Kidney (tissue), 14 donors: ENCODE data around the gene BOD1. TPM values are rescaled to one million over a fixed set of nuclear protein-coding genes. Genes with fewer than 3 reads are reported as not detected.

Source experiments
- DNase-seq, 5 donors: peaks; one replicate each; pipeline ENCODE4 v3.0.0-alpha.2; 2013 to 2020
- FAIRE-seq: peaks from 2 replicates; lab custom pipeline; 2012; peaks lifted over from hg19 to GRCh38; lab: Jason Lieb, UNC
- H3K27ac ChIP-seq, 2 donors: one replicate each; pipeline ENCODE4 v1.7.0; 2013; ENCODE audit warnings: low read depth in 2 of 2, low read length in 2 of 2, inconsistent platforms in 1 of 2
- H3K27me3 ChIP-seq: one replicate; pipeline ENCODE4 v1.7.1; 2013; ENCODE audit warnings: low read length, inconsistent platforms; ENCODE audit not compliant: control insufficient read depth, insufficient read depth
- H3K36me3 ChIP-seq, 3 donors: one replicate each; pipeline versions ENCODE4 v1.7.0 to v1.7.1; 2013; ENCODE audit warnings: low read length in 3 of 3, control low read depth in 1 of 3, inconsistent platforms in 1 of 3; ENCODE audit not compliant: insufficient read depth in 3 of 3, control insufficient read depth in 2 of 3
- H3K4me1 ChIP-seq, 3 donors: one replicate each; pipeline versions ENCODE4 v1.7.0 to v1.7.1; 2013; ENCODE audit warnings: low read length in 3 of 3, inconsistent platforms in 1 of 3, low read depth in 1 of 3; ENCODE audit not compliant: control insufficient read depth in 2 of 3, insufficient read depth in 2 of 3
- H3K4me3 ChIP-seq, 3 donors: one replicate each; pipeline versions ENCODE4 v1.7.0 to v1.8.1; 2013; ENCODE audit warnings: low read length in 3 of 3, control low read depth in 1 of 3, inconsistent platforms in 1 of 3
- H3K9ac ChIP-seq, 3 donors: one replicate each; pipeline versions ENCODE4 v1.7.0 to v1.7.1; 2013; ENCODE audit warnings: low read length in 3 of 3, control low read depth in 1 of 3, inconsistent platforms in 1 of 3
- H3K9me3 ChIP-seq, 3 donors: one replicate each; pipeline versions ENCODE4 v1.7.0 to v1.7.1; 2013; ENCODE audit warnings: low read length in 3 of 3, control low read depth in 1 of 3, inconsistent platforms in 1 of 3; ENCODE audit not compliant: control insufficient read depth in 2 of 3, insufficient read depth in 1 of 3
- intact Hi-C: fragments of 100-400 bp; cut with DNase I; formaldehyde crosslinking; loops from one replicate; pipeline ENCODE4 v1.11.1; 2022
- polyA plus RNA-seq: library from polyadenylated mRNA; stranded (reverse); fragments of 350-450 nt; fragmentation: Illumina TruSeq; extraction: RNeasy Lipid Tissue Mini Kit (QIAGEN cat#74804); gene quantifications from one replicate; pipeline ENCODE4 v1.2.3, GENCODE V29; 2014; ENCODE audit warnings: low read depth, low replicate concordance; ENCODE audit not compliant: insufficient read depth
- total RNA-seq: library from RNA; stranded (reverse); fragmentation: NEBNext Ultra II Directional; extraction: Animal tissue kit (Norgen Biotek cat#: 25700); gene quantifications from one replicate; pipeline ENCODE4 v1.2.1, GENCODE V29; 2021
- TF ChIP-seq, protein P1 (sequence below): IDR thresholded peaks from 3 replicates; pipeline ENCODE4 v1.5.1; 2012; ENCODE audit warnings: mild to moderate bottlenecking, moderate library complexity, borderline replicate concordance; ENCODE audit not compliant: insufficient read depth; ENCODE audit errors: extremely low read depth
- donor health status: control.
- donor health status: control.
- donor health status: control.
- donor health status: control.
- donor health status: control.
- donor health status: DM: yes; HTN: yes; CAD: no.
- donor health status: Normal renal cell carcinoma (clear cell type).

The BOD1 gene
- total and polyA plus RNA-seq, 2 donors from 2014 or later, result 32.5 to 43.6 TPM

- intact Hi-C loops, result no loop called here
- FAIRE-seq (no peak), DNase-seq (no peak)
- H3K4me1 ChIP-seq, result no peaks in the 10 kb centered on the region
- no peaks in the 10 kb centered on the region for H3K27me3 ChIP-seq
- H3K36me3 ChIP-seq, result no peaks in the 10 kb centered on the region
- H3K27ac ChIP-seq, result no peak overlapping the region
- no peak overlapping the region for H3K4me3 ChIP-seq
- no peak overlapping the region for H3K9ac ChIP-seq
- TF ChIP-seq, protein P1, sequence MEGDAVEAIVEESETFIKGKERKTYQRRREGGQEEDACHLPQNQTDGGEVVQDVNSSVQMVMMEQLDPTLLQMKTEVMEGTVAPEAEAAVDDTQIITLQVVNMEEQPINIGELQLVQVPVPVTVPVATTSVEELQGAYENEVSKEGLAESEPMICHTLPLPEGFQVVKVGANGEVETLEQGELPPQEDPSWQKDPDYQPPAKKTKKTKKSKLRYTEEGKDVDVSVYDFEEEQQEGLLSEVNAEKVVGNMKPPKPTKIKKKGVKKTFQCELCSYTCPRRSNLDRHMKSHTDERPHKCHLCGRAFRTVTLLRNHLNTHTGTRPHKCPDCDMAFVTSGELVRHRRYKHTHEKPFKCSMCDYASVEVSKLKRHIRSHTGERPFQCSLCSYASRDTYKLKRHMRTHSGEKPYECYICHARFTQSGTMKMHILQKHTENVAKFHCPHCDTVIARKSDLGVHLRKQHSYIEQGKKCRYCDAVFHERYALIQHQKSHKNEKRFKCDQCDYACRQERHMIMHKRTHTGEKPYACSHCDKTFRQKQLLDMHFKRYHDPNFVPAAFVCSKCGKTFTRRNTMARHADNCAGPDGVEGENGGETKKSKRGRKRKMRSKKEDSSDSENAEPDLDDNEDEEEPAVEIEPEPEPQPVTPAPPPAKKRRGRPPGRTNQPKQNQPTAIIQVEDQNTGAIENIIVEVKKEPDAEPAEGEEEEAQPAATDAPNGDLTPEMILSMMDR, result no peak
- H3K9me3 ChIP-seq, result peaks cover 0 to 13% (median 0%) of the 10 kb centered on the region in 3 donors
These were observed 48.9 kb downstream of the BOD1 start for GRCh38 chr5:173567548-173567947.

- Histone ChIP-seq H3K4me1 (no peaks in the 10 kb centered on the region), H3K9me3 (peaks cover 0 to 21% (median 3%) of the 10 kb centered on the region in 3 donors), H3K36me3 (no peaks in the 10 kb centered on the region), H3K9ac (no peak overlapping the region), H3K27ac (no peak overlapping the region), H3K27me3 (no peaks in the 10 kb centered on the region), H3K4me3 (no peak overlapping the region)
- DNase-seq, result no peak
- no peak for FAIRE-seq
- TF ChIP-seq, protein P1, result no peak
- intact Hi-C loops, result no loop called here
These were observed 50.9 kb downstream of the BOD1 start for GRCh38 chr5:173565491-173566072.

DNA sequence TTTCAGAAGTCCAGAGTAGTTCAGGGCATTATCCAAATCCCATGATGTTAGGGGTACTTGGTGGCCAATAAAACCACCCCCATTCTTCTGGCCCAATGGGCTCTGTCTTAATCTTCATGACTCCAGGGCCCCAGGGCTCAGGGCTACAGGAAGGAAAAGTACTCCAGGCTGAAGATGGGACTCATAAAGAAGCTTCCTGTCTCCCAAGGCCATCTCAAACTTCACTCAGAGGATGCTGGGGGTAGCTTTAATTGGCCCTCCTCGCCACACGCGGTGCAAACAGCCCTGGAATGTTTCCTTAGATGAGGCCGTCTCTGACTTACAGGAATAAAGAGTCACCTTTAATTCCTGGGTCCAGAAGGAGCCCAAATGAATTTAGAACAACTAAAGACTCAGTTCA lies 52.3 kb downstream of the BOD1 start:
- Histone ChIP-seq H3K27ac (no peak overlapping the region), H3K9me3 (peaks cover 0 to 33% (median 3%) of the 10 kb centered on the region in 3 donors), H3K4me1 (no peaks in the 10 kb centered on the region), H3K27me3 (no peaks in the 10 kb centered on the region), H3K36me3 (no peaks in the 10 kb centered on the region), H3K4me3 (no peak overlapping the region), H3K9ac (no peak overlapping the region)
- TF ChIP-seq, protein P1, result no peak
- intact Hi-C loops, result no loop called here
- DNase-seq, result no peak
- no peak for FAIRE-seq

DNA sequence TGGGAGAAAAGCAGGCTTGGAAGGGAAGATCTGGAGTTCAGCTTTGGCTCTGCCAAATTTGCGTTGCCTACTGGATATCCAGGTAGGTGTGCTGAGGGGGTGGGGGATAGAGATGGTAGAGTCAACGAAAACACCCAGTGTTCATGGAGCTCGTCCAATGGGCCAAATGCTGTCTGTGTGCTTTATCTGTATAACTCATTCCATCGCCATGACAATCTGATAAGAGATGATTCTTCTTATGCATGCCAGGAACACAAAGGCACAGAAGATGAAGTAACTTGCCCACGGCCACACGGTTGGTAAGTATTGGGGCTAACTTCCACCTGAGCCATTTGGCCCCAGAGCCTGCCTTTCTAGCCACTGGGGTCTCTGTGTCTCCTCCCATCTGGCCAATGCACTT lies 53.2 kb downstream of the BOD1 start:
- H3K27me3 ChIP-seq, result no peaks in the 10 kb centered on the region
- DNase-seq (no peak), FAIRE-seq (no peak)
- no peaks in the 10 kb centered on the region for H3K4me1 ChIP-seq
- H3K36me3 ChIP-seq, result no peaks in the 10 kb centered on the region
- H3K27ac ChIP-seq, result no peak overlapping the region
- H3K9me3 ChIP-seq, result peaks cover 0 to 27% (median 3%) of the 10 kb centered on the region in 3 donors
- intact Hi-C loops, result no loop called here
- H3K4me3 ChIP-seq, result no peak overlapping the region
- TF ChIP-seq, protein P1, result no peak
- no peak overlapping the region for H3K9ac ChIP-seq
